Fibroblast of lung (primary cell): Measurements from ENCODE around the gene ATG4C.

Experiments used
- EZH2 ChIP-seq: IDR thresholded peaks from 2 replicates; pipeline ENCODE4 v1.5.1; 2012; ENCODE audit warnings: low read length, control low read depth, mild to moderate bottlenecking; ENCODE audit errors: missing control alignments
- TF ChIP-seq, protein P1 (sequence below), 2 donors: IDR thresholded peaks in 1 of 2; conservative IDR thresholded peaks in 1 of 2; 1 replicate in 1 of 2; 2 replicates in 1 of 2; pipeline ENCODE4 v1.5.1; 2011 to 2012; ENCODE audit warnings: low read length in 2 of 2, control low read depth in 1 of 2, inconsistent platforms in 1 of 2, low read depth in 1 of 2, mild to moderate bottlenecking in 1 of 2

DNA sequence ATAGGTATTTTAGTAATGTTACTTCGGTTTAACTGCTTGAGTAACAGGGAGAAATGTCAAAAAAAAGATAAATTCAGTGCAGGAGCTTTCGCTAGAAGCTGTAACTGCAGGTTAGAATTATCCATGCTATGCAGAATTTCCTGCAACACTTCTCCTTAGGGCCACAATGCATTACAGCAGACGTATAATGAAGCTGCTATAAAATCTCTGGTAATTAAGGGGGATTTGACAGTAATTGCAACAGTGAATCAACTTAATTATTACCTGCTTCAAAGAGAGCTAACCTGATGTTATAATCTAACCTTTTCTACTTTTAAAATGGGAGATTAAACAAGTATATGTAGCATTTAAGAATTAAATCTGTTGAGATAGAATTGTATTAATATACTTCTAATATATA, 92.6 kb downstream of the ATG4C start:
- TF ChIP-seq, protein P1, sequence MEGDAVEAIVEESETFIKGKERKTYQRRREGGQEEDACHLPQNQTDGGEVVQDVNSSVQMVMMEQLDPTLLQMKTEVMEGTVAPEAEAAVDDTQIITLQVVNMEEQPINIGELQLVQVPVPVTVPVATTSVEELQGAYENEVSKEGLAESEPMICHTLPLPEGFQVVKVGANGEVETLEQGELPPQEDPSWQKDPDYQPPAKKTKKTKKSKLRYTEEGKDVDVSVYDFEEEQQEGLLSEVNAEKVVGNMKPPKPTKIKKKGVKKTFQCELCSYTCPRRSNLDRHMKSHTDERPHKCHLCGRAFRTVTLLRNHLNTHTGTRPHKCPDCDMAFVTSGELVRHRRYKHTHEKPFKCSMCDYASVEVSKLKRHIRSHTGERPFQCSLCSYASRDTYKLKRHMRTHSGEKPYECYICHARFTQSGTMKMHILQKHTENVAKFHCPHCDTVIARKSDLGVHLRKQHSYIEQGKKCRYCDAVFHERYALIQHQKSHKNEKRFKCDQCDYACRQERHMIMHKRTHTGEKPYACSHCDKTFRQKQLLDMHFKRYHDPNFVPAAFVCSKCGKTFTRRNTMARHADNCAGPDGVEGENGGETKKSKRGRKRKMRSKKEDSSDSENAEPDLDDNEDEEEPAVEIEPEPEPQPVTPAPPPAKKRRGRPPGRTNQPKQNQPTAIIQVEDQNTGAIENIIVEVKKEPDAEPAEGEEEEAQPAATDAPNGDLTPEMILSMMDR (conservative IDR thresholded peaks at IDR 0.05 in 1 of 2, IDR thresholded peaks at IDR 0.05 in 1 of 2; ENCODE audit: low read depth in 1 of 2, low read length in 2 of 2): no peak
- TF ChIP-seq EZH2: no peak
